K562 (cell line): Measurements from ENCODE around the gene KIAA0930. TPM values are rescaled to one million over a fixed set of nuclear protein-coding genes. Genes with fewer than 3 reads are reported as not detected.

Experiments
- BRCA1 ChIP-seq, 2 experiments: fragments of 450-650 bp in 1 of 2; sonication (generic) in 1 of 2; formaldehyde crosslinking in 1 of 2; IDR thresholded peaks; 2 replicates each; pipeline versions ENCODE4 v1.5.0 to v1.6.1; 2017 to 2020; ENCODE audit warnings: mild to moderate bottlenecking in 1 of 2, missing genetic modification reagents in 1 of 2
- HMG20A ChIP-seq: fragments of 450-650 bp; formaldehyde crosslinking; conservative IDR thresholded peaks from 2 replicates; pipeline ENCODE4 v1.4.0; 2020; ENCODE audit warnings: mild to moderate bottlenecking, mixed read lengths
- KDM5B ChIP-seq: fragments of 200-600 bp; sonication (generic); IDR thresholded peaks from 2 replicates; pipeline ENCODE4 v1.6.1; 2012; ENCODE audit warnings: low read depth, mild to moderate bottlenecking, moderate library complexity, low read length, control low read depth, inconsistent platforms; ENCODE audit not compliant: insufficient replicate concordance
- MIER1 ChIP-seq: fragments of 450-650 bp; IDR thresholded peaks from 2 replicates; pipeline ENCODE4 v1.6.1; 2016; ENCODE audit warnings: antibody characterized with exemption, mild to moderate bottlenecking, low read depth
- PHF20 ChIP-seq: fragments of 450-650 bp; IDR thresholded peaks from 2 replicates; pipeline ENCODE4 v1.6.1; 2018; ENCODE audit not compliant: partially characterized antibody
- POLR3A ChIP-seq: IDR thresholded peaks from 2 replicates; pipeline ENCODE4 v1.6.1; 2011; ENCODE audit warnings: borderline replicate concordance, mild to moderate bottlenecking, moderate library complexity; ENCODE audit not compliant: insufficient read length, insufficient read depth; ENCODE audit errors: extremely low read depth
- TBL1XR1 ChIP-seq, 2 experiments: IDR thresholded peaks; 2 replicates each; pipeline ENCODE4 v1.6.1; 2012; ENCODE audit warnings: improper control_type of control experiment in 2 of 2, low read length in 2 of 2, mild to moderate bottlenecking in 1 of 2
- WHSC1 ChIP-seq: IDR thresholded peaks from one replicate; pipeline ENCODE4 v1.6.1; 2012; ENCODE audit warnings: low read length, control low read depth, inconsistent platforms
- ZNF589 ChIP-seq: fragments of 200-800 bp; sonication (Bioruptor generic); IDR thresholded peaks from 2 replicates; pipeline ENCODE4 v1.6.1; 2016; ENCODE audit warnings: low read depth, missing genetic modification characterization, missing compliant biosample characterization
- ZNF766 ChIP-seq: fragments of 200-800 bp; sonication (Bioruptor generic); conservative IDR thresholded peaks from 2 replicates; pipeline ENCODE4 v1.6.1; 2016; ENCODE audit warnings: missing genetic modification characterization, missing compliant biosample characterization
- ZNF830 ChIP-seq: fragments of 250-450 bp; sonication (Bioruptor Pico); IDR thresholded peaks from 2 replicates; pipeline ENCODE4 v1.5.0; 2021; ENCODE audit warnings: mild to moderate bottlenecking
- polyA plus RNA-seq, 8 experiments: library from polyadenylated mRNA; depleted of rRNA in 4 of 8; stranded (reverse) in 5 of 8; unstranded in 3 of 8; fragments of >200 nt; fragmentation: Nextera tagmentation in 2 of 8; fragmentation: Illumina TruSeq in 1 of 8; extraction: Ambion mirVana in 2 of 8; extraction: Trizol in 1 of 8; gene quantifications; 2 replicates each; pipeline versions ENCODE4 v1.2.1 to v1.2.3, GENCODE V29; 2011 to 2014; ENCODE audit warnings: inconsistent platforms in 1 of 8, missing spikeins in 1 of 8
- total RNA-seq, 7 experiments: library from RNA; depleted of rRNA in 6 of 7; stranded (reverse); fragments of >200 nt in 6 of 7; fragmentation: Illumina TruSeq in 2 of 7; extraction: Trizol in 2 of 7; gene quantifications; 2 replicates each; pipeline versions ENCODE4 v1.2.1 to v1.2.3, GENCODE V29; 2011 to 2021; ENCODE audit warnings: low replicate concordance in 1 of 7
- TF ChIP-seq, protein P1 (sequence below): fragments of 250-450 bp; sonication (Bioruptor Pico); IDR thresholded peaks from 2 replicates; pipeline ENCODE4 v1.5.0; 2021
- TF ChIP-seq, protein P2 (sequence below): fragments of 200-800 bp; sonication (Bioruptor generic); IDR thresholded peaks from 2 replicates; pipeline ENCODE4 v1.6.1; 2017; ENCODE audit warnings: missing genetic modification characterization, missing compliant biosample characterization
- TF ChIP-seq, protein P3 (sequence below): fragments of 450-650 bp; IDR thresholded peaks from 2 replicates; pipeline ENCODE4 v1.6.1; 2016; ENCODE audit warnings: missing biosample characterization, missing genetic modification characterization
- TF ChIP-seq, protein P4 (sequence below): fragments of 450-650 bp; IDR thresholded peaks from 2 replicates; pipeline ENCODE4 v1.6.1; 2017; ENCODE audit warnings: antibody characterized with exemption, mild to moderate bottlenecking
- TF ChIP-seq, protein P5 (sequence below): sonication (generic); formaldehyde crosslinking; IDR thresholded peaks from 2 replicates; pipeline ENCODE4 v1.8.1; 2023; ENCODE audit warnings: mild to moderate bottlenecking, missing genetic modification reagents

KIAA0930 gene
- total and polyA plus RNA-seq, 9 of the 15 experiments (the other 6 are each of a cell fraction or from before 2014, with no cell fraction given), result 0.24 to 12.1 (median 6.4) TPM

DNA sequence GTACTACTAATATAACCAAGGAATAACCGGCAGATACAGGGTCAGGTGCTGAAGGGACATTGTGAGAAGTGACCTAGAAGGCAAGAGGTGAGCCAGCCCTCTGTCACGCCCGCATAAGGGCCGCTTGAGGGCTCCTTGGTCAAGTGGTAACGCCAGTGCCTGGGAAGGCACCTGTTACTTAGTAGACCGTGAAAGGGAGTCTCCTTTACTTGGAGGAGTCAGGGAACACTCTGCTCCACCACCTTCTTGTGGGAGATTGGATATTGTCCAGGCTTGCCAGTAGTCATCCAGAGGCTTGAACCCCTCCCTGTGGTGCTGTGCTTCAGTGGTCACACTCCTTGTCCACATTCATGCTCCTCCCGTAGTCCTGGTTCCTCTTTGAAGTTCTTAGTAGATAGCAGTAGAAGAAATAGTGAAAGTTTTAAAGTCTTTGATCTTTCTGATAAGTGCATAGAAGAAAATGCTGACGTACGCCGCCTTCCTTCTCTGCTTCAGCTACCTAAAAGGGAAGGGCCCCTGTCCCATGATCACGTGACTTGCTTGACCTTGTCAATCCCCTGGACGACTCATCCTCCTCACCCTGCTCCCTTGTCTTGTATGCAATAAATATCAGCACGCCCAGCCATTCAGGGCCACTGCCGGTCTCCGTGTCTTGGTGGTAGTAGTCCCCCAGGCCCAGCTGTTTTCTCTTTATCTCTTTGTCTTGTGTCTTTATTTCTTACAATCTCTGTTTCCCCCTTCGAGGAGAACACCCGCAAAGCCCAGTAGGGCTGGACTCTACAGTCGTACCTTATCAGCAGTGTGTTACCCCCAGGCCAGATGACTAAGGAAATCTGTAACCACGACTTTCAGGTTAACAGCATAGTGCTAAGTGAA, 70.9 kb downstream of the KIAA0930 start (continued):
- TF ChIP-seq, protein P1, sequence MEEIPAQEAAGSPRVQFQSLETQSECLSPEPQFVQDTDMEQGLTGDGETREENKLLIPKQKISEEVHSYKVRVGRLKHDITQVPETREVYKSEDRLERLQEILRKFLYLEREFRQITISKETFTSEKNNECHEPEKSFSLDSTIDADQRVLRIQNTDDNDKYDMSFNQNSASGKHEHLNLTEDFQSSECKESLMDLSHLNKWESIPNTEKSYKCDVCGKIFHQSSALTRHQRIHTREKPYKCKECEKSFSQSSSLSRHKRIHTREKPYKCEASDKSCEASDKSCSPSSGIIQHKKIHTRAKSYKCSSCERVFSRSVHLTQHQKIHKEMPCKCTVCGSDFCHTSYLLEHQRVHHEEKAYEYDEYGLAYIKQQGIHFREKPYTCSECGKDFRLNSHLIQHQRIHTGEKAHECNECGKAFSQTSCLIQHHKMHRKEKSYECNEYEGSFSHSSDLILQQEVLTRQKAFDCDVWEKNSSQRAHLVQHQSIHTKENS, result no peak
- TF ChIP-seq, protein P2, sequence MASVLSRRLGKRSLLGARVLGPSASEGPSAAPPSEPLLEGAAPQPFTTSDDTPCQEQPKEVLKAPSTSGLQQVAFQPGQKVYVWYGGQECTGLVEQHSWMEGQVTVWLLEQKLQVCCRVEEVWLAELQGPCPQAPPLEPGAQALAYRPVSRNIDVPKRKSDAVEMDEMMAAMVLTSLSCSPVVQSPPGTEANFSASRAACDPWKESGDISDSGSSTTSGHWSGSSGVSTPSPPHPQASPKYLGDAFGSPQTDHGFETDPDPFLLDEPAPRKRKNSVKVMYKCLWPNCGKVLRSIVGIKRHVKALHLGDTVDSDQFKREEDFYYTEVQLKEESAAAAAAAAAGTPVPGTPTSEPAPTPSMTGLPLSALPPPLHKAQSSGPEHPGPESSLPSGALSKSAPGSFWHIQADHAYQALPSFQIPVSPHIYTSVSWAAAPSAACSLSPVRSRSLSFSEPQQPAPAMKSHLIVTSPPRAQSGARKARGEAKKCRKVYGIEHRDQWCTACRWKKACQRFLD (CRISPR knock-in tag), result no peak
- TF ChIP-seq ZNF766 (CRISPR knock-in tag) (no peak), POLR3A (no peak), WHSC1 (no peak), ZNF830 (CRISPR knock-in tag) (no peak), ZNF589 (no peak), MIER1 (no peak), HMG20A (CRISPR knock-in tag) (no peak), KDM5B (no peak), PHF20 (no peak), TBL1XR1 (IDR thresholded peaks at IDR 0.05; ENCODE audit: low read length in 2 of 2) (peak in 1 of 2 experiments; percentile 45; a peak in 1 of 4 replicates), BRCA1 (IDR thresholded peaks at IDR 0.05) (no peak), BRCA1 (CRISPR knock-in tag; IDR thresholded peaks at IDR 0.05) (no peak)
- TF ChIP-seq, protein P3, sequence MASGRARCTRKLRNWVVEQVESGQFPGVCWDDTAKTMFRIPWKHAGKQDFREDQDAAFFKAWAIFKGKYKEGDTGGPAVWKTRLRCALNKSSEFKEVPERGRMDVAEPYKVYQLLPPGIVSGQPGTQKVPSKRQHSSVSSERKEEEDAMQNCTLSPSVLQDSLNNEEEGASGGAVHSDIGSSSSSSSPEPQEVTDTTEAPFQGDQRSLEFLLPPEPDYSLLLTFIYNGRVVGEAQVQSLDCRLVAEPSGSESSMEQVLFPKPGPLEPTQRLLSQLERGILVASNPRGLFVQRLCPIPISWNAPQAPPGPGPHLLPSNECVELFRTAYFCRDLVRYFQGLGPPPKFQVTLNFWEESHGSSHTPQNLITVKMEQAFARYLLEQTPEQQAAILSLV (tag), result no peak
- TF ChIP-seq, protein P4, sequence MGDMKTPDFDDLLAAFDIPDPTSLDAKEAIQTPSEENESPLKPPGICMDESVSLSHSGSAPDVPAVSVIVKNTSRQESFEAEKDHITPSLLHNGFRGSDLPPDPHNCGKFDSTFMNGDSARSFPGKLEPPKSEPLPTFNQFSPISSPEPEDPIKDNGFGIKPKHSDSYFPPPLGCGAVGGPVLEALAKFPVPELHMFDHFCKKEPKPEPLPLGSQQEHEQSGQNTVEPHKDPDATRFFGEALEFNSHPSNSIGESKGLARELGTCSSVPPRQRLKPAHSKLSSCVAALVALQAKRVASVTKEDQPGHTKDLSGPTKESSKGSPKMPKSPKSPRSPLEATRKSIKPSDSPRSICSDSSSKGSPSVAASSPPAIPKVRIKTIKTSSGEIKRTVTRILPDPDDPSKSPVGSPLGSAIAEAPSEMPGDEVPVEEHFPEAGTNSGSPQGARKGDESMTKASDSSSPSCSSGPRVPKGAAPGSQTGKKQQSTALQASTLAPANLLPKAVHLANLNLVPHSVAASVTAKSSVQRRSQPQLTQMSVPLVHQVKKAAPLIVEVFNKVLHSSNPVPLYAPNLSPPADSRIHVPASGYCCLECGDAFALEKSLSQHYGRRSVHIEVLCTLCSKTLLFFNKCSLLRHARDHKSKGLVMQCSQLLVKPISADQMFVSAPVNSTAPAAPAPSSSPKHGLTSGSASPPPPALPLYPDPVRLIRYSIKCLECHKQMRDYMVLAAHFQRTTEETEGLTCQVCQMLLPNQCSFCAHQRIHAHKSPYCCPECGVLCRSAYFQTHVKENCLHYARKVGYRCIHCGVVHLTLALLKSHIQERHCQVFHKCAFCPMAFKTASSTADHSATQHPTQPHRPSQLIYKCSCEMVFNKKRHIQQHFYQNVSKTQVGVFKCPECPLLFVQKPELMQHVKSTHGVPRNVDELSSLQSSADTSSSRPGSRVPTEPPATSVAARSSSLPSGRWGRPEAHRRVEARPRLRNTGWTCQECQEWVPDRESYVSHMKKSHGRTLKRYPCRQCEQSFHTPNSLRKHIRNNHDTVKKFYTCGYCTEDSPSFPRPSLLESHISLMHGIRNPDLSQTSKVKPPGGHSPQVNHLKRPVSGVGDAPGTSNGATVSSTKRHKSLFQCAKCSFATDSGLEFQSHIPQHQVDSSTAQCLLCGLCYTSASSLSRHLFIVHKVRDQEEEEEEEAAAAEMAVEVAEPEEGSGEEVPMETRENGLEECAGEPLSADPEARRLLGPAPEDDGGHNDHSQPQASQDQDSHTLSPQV, result no peak
- TF ChIP-seq, protein P5, sequence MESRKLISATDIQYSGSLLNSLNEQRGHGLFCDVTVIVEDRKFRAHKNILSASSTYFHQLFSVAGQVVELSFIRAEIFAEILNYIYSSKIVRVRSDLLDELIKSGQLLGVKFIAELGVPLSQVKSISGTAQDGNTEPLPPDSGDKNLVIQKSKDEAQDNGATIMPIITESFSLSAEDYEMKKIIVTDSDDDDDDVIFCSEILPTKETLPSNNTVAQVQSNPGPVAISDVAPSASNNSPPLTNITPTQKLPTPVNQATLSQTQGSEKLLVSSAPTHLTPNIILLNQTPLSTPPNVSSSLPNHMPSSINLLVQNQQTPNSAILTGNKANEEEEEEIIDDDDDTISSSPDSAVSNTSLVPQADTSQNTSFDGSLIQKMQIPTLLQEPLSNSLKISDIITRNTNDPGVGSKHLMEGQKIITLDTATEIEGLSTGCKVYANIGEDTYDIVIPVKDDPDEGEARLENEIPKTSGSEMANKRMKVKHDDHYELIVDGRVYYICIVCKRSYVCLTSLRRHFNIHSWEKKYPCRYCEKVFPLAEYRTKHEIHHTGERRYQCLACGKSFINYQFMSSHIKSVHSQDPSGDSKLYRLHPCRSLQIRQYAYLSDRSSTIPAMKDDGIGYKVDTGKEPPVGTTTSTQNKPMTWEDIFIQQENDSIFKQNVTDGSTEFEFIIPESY, result no peak
